ENCODE measurements around the gene SINHCAF. TPM values are rescaled to one million over a fixed set of nuclear protein-coding genes. Genes with fewer than 3 reads are reported as not detected.
A peak's percentile ranks its signal among the peaks of the same experiment; 100 is the strongest.

Gene SINHCAF
- polyA plus RNA-seq, 1 donor from 2014 or later, result 80.5 TPM

- Histone ChIP-seq H3F3A (ENCODE audit: insufficient read depth, low read length, poor library complexity, severe bottlenecking) (no peaks in the 10 kb centered on the region), H3K27me3 (ENCODE audit: insufficient read depth, low read depth, low read length) (no peaks in the 10 kb centered on the region), H3K4me2 (ENCODE audit: low read length) (no peak overlapping the region), H3K79me2 (replicated peaks; ENCODE audit: insufficient read depth, low read length) (no peaks in the 10 kb centered on the region), H3K9me2 (ENCODE audit: insufficient read depth, low read length) (no peaks in the 10 kb centered on the region), H4K20me1 (ENCODE audit: insufficient read depth) (no peaks in the 10 kb centered on the region), H2AFZ (ENCODE audit: low read depth, low read length) (no peak overlapping the region), H3K9me3 (ENCODE audit: low read length) (no peaks in the 10 kb centered on the region), H3K27ac (ENCODE audit: low read length) (no peak overlapping the region), H3K4me3 (ENCODE audit: low read length) (no peak overlapping the region), H3K36me3 (ENCODE audit: insufficient read depth, low read length) (no peaks in the 10 kb centered on the region), H3K9ac (ENCODE audit: low read length) (no peak overlapping the region)
- TF ChIP-seq POLR2AphosphoS5 (IDR thresholded peaks at IDR 0.05), result no peak
- TF ChIP-seq TAF1 (IDR thresholded peaks at IDR 0.05; ENCODE audit: low read depth), result no peak
- no peak for TF ChIP-seq REST (IDR thresholded peaks at IDR 0.05; ENCODE audit: borderline replicate concordance)
- TF ChIP-seq EP300 (conservative IDR thresholded peaks at IDR 0.05; ENCODE audit: poor library complexity, severe bottlenecking), result no peak
- no peak for TF ChIP-seq SMC3 (conservative IDR thresholded peaks at IDR 0.05; ENCODE audit: poor library complexity)
- no peak for TF ChIP-seq RAD21 (conservative IDR thresholded peaks at IDR 0.05)
- no peak for TF ChIP-seq MXI1 (conservative IDR thresholded peaks at IDR 0.05; ENCODE audit: poor library complexity, severe bottlenecking)
- TF ChIP-seq CTCF (IDR thresholded peaks at IDR 0.05; ENCODE audit: poor library complexity, severe bottlenecking), result no peak
- no peak for TF ChIP-seq EZH2 (IDR thresholded peaks at IDR 0.05; ENCODE audit: borderline replicate concordance, insufficient read depth, low read length, poor library complexity, severe bottlenecking)
Measured at GRCh38 chr12:31355747-31356107, 29.8 kb upstream of the SINHCAF start.

- Histone ChIP-seq H3K36me3 (ENCODE audit: insufficient read depth, low read length) (no peaks in the 10 kb centered on the region), H4K20me1 (ENCODE audit: insufficient read depth) (no peaks in the 10 kb centered on the region), H3K27ac (ENCODE audit: low read length) (peak overlapping the region; percentile 1), H2AFZ (ENCODE audit: low read depth, low read length) (peak overlapping the region; percentile 17), H3K27me3 (ENCODE audit: insufficient read depth, low read depth, low read length) (no peaks in the 10 kb centered on the region), H3F3A (ENCODE audit: insufficient read depth, low read length, poor library complexity, severe bottlenecking) (no peaks in the 10 kb centered on the region), H3K9me3 (ENCODE audit: low read length) (no peaks in the 10 kb centered on the region), H3K9me2 (ENCODE audit: insufficient read depth, low read length) (no peaks in the 10 kb centered on the region), H3K4me2 (ENCODE audit: low read length) (no peak overlapping the region), H3K79me2 (replicated peaks; ENCODE audit: insufficient read depth, low read length) (no peaks in the 10 kb centered on the region), H3K9ac (ENCODE audit: low read length) (peak overlapping the region; percentile 13), H3K4me3 (ENCODE audit: low read length) (peak overlapping the region; percentile 33)
- TF ChIP-seq REST (IDR thresholded peaks at IDR 0.05; ENCODE audit: borderline replicate concordance), result no peak
- TF ChIP-seq RAD21 (conservative IDR thresholded peaks at IDR 0.05), result no peak
- TF ChIP-seq EZH2 (IDR thresholded peaks at IDR 0.05; ENCODE audit: borderline replicate concordance, insufficient read depth, low read length, poor library complexity, severe bottlenecking), result no peak
- no peak for TF ChIP-seq TAF1 (IDR thresholded peaks at IDR 0.05; ENCODE audit: low read depth)
- no peak for TF ChIP-seq EP300 (conservative IDR thresholded peaks at IDR 0.05; ENCODE audit: poor library complexity, severe bottlenecking)
- no peak for TF ChIP-seq MXI1 (conservative IDR thresholded peaks at IDR 0.05; ENCODE audit: poor library complexity, severe bottlenecking)
- TF ChIP-seq SMC3 (conservative IDR thresholded peaks at IDR 0.05; ENCODE audit: poor library complexity), result no peak
- TF ChIP-seq CTCF (IDR thresholded peaks at IDR 0.05; ENCODE audit: poor library complexity, severe bottlenecking), result no peak
- TF ChIP-seq POLR2AphosphoS5 (IDR thresholded peaks at IDR 0.05), result no peak
Measured at GRCh38 chr12:31353750-31354708, 28.1 kb upstream of the SINHCAF start.

All from neural cell (in vitro differentiated cells).